Measurements from ENCODE around the gene CD37. TPM values are rescaled to one million over a fixed set of nuclear protein-coding genes. Genes with fewer than 3 reads are reported as not detected.
"Not testable (repeated sequence)": the region's sequence is repeated elsewhere in the genome, so short reads cannot be mapped to it uniquely, and the experiment has no call there.

The CD37 gene
- total RNA-seq, 1 experiment from 2014 or later = not detected

DNA sequence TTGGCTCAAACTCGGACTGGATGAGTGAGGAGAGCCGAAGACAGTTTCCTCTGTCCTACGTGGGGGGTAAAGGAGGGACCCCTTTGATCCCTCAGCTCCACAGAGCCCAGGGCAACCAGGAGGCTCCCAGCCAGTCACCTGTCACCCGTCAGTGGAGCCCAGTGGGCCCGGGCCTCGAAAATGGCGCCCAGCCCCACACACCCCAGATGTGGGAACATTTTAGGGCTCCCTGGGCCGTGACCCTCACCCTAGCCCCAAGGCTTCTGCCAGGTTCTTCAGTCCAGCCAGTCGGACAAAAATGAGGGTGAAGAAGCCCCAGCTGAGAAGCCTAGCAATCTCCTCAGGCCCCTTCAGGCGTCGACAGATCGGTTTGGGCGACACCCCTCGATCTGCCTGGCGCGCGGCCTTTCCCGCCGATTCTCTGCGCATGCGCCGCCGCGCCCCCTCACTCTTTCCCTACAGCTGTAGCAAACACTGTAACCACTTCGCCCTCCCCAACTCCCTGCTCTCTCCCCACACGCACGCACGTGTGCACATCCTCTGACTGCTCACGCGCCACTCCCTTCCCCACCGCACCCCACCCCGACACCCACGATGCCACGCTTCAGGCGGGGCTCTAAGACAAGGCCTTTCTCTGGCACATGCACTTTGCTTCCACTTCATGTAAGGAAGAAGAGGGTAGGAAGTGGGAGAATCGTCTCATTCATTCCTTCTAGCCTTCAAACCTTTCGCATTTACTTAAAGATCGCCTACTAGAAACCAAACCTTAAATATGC is 10.2 kb upstream of the CD37 start, which contains the start of gene SLC6A16:
TSS of gene SLC6A16 (minus strand) at position 391 of the 776 bp plus-strand sequence. CDS start 13,844 bp downstream, outside the sequence.
- Histone ChIP-seq H4K8ac (replicated peaks; ENCODE audit: insufficient read length, low read depth, low read length) (no peak within 1 kb of the TSS), H2BK5ac (ENCODE audit: insufficient read length, low read length) (no peak within 1 kb of the TSS), H3K23ac (ENCODE audit: insufficient read length, low read depth, low read length) (no peak within 1 kb of the TSS), H4K5ac (ENCODE audit: insufficient read length, low read depth, low read length) (no peak within 1 kb of the TSS), H2BK120ac (ENCODE audit: low read depth, low read length, poor library complexity, severe bottlenecking) (no peak within 1 kb of the TSS), H3K4ac (ENCODE audit: low read depth, low read length) (no peak within 1 kb of the TSS), H4K91ac (ENCODE audit: insufficient read length, low read depth, low read length) (no peak within 1 kb of the TSS), H2BK20ac (ENCODE audit: low read depth, low read length, poor library complexity, severe bottlenecking) (no peak within 1 kb of the TSS), H3K79me2 (ENCODE audit: insufficient read depth, low read length) (no peaks in the 10 kb centered on the region), H3K4me2 (ENCODE audit: insufficient read depth, insufficient read length, low read length) (no peak within 1 kb of the TSS), H3K79me1 (ENCODE audit: insufficient read depth, low read depth, low read length, poor library complexity, severe bottlenecking) (no peaks in the 10 kb centered on the region), H3K18ac (ENCODE audit: insufficient read length, low read depth, low read length) (no peak within 1 kb of the TSS), H2AK5ac (ENCODE audit: insufficient read length, low read length) (no peak within 1 kb of the TSS), H3K9ac (ENCODE audit: extremely low read depth, insufficient read length, low read length) (no peak within 1 kb of the TSS), H3K4me1 (ENCODE audit: insufficient read depth, low read length) (no peaks in the 10 kb centered on the region), H3T11ph (ENCODE audit: low read length) (no peak within 1 kb of the TSS), H3K27ac (ENCODE audit: insufficient read length, low read depth, low read length) (no peak within 1 kb of the TSS), H4K20me1 (ENCODE audit: control insufficient read depth, insufficient read depth, insufficient read length) (no peaks in the 10 kb centered on the region), H3K14ac (ENCODE audit: insufficient read depth, low read length) (no peak within 1 kb of the TSS), H3K27me3 (ENCODE audit: insufficient read depth, low read length) (no peaks in the 10 kb centered on the region), H3K9me3 (ENCODE audit: control insufficient read depth, low read depth, low read length) (no peaks in the 10 kb centered on the region), H2BK15ac (ENCODE audit: low read depth, low read length) (no peak within 1 kb of the TSS), H2AFZ (ENCODE audit: low read length) (no peak within 1 kb of the TSS), H2BK12ac (ENCODE audit: insufficient read length, low read depth, low read length) (no peak within 1 kb of the TSS), H3K56ac (ENCODE audit: insufficient read length, low read depth, low read length) (no peak within 1 kb of the TSS), H3K23me2 (ENCODE audit: insufficient read length, low read depth, low read length, poor library complexity, severe bottlenecking) (no peaks in the 10 kb centered on the region)
- no peak for DNase-seq
- Mint-ChIP-seq H3K4me3 (no peak within 1 kb of the TSS), H3K4me1 (no peaks in the 10 kb centered on the region; a peak in 1 of 4 replicates), H3K27ac (no peak within 1 kb of the TSS), H3K27me3 (ENCODE audit: low read depth) (no peaks in the 10 kb centered on the region; the same call in none of the 2 replicates), H3K36me3 (ENCODE audit: insufficient read depth in 1 of 3, low read depth in 3 of 3) (peaks cover 4 to 26% (median 16%) of the 10 kb centered on the region in 3 experiments; a peak in 6 of 7 replicates), H3K9me3 (peaks cover 14 to 19% of the 10 kb centered on the region in 2 experiments; a peak in 4 of 5 replicates)
- no CpG with 5 or more reads among the region's 38 CpGs for WGBS (ENCODE audit: extremely low coverage, insufficient read length, low lambda C conversion rate)
- TF ChIP-seq, protein P1, sequence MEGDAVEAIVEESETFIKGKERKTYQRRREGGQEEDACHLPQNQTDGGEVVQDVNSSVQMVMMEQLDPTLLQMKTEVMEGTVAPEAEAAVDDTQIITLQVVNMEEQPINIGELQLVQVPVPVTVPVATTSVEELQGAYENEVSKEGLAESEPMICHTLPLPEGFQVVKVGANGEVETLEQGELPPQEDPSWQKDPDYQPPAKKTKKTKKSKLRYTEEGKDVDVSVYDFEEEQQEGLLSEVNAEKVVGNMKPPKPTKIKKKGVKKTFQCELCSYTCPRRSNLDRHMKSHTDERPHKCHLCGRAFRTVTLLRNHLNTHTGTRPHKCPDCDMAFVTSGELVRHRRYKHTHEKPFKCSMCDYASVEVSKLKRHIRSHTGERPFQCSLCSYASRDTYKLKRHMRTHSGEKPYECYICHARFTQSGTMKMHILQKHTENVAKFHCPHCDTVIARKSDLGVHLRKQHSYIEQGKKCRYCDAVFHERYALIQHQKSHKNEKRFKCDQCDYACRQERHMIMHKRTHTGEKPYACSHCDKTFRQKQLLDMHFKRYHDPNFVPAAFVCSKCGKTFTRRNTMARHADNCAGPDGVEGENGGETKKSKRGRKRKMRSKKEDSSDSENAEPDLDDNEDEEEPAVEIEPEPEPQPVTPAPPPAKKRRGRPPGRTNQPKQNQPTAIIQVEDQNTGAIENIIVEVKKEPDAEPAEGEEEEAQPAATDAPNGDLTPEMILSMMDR (conservative IDR thresholded peaks at IDR 0.05) = no peak

DNA sequence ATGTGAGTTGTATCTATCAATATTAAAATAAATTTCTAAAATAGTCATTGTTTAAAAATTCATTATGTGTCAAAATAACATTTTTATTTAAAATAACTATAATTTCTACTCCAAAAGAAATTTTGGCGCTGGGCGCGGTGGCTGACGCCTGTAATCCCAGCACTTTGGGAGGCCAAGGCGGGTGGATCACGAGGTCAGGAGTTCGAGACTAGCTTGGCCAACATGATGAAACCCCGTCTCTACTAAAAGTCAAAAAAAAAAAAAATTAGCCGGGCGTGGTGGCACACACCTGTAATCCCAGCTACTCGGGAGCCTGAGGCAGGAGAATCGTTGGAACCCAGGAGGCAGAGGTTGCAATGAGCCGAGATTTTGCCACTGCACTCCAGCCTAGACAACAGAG is 9.4 kb upstream of the CD37 start:
- not testable (repeated sequence) for H3K27me3 ChIP-seq (ENCODE audit: insufficient read depth, low read length)
- H3K36me3 Mint-ChIP-seq (ENCODE audit: insufficient read depth in 1 of 3, low read depth in 3 of 3) = peaks cover 5 to 31% (median 16%) of the 10 kb centered on the region in 3 experiments

More for the DNA sequence above, 9.4 kb upstream of the CD37 start:
- not testable (repeated sequence) for H3K4me1 Mint-ChIP-seq; H4K5ac ChIP-seq (ENCODE audit: insufficient read length, low read depth, low read length); H3K23ac ChIP-seq (ENCODE audit: insufficient read length, low read depth, low read length); H3K4ac ChIP-seq (ENCODE audit: low read depth, low read length); H3K56ac ChIP-seq (ENCODE audit: insufficient read length, low read depth, low read length); H3K9me3 ChIP-seq (ENCODE audit: control insufficient read depth, low read depth, low read length); H3K4me2 ChIP-seq (ENCODE audit: insufficient read depth, insufficient read length, low read length); H4K8ac ChIP-seq (replicated peaks; ENCODE audit: insufficient read length, low read depth, low read length); H2BK12ac ChIP-seq (ENCODE audit: insufficient read length, low read depth, low read length); H2AK5ac ChIP-seq (ENCODE audit: insufficient read length, low read length); H2AFZ ChIP-seq (ENCODE audit: low read length); H3K14ac ChIP-seq (ENCODE audit: insufficient read depth, low read length); H4K91ac ChIP-seq (ENCODE audit: insufficient read length, low read depth, low read length); H2BK120ac ChIP-seq (ENCODE audit: low read depth, low read length, poor library complexity, severe bottlenecking); DNase-seq; H3K79me2 ChIP-seq (ENCODE audit: insufficient read depth, low read length); H3K4me3 Mint-ChIP-seq; H3K79me1 ChIP-seq (ENCODE audit: insufficient read depth, low read depth, low read length, poor library complexity, severe bottlenecking); H3K23me2 ChIP-seq (ENCODE audit: insufficient read length, low read depth, low read length, poor library complexity, severe bottlenecking); H3K27ac ChIP-seq (ENCODE audit: insufficient read length, low read depth, low read length); H3K27ac Mint-ChIP-seq; H2BK20ac ChIP-seq (ENCODE audit: low read depth, low read length, poor library complexity, severe bottlenecking); H2BK5ac ChIP-seq (ENCODE audit: insufficient read length, low read length); H3K4me1 ChIP-seq (ENCODE audit: insufficient read depth, low read length); H2BK15ac ChIP-seq (ENCODE audit: low read depth, low read length); H3K18ac ChIP-seq (ENCODE audit: insufficient read length, low read depth, low read length); H3K27me3 Mint-ChIP-seq (ENCODE audit: low read depth); H3T11ph ChIP-seq (ENCODE audit: low read length); H4K20me1 ChIP-seq (ENCODE audit: control insufficient read depth, insufficient read depth, insufficient read length); H3K9ac ChIP-seq (ENCODE audit: extremely low read depth, insufficient read length, low read length)
- peaks cover 10 to 13% of the 10 kb centered on the region in 2 experiments; a peak in 4 of 5 replicates for H3K9me3 Mint-ChIP-seq
- WGBS (ENCODE audit: extremely low coverage, insufficient read length, low lambda C conversion rate) = no CpG with 5 or more reads among the region's 13 CpGs

Data from H9 (cell line).